Fibroblast of lung (primary cell): ENCODE data around the gene OR10H1.
"Not testable (repeated sequence)": the region's sequence is repeated elsewhere in the genome, so short reads cannot be mapped to it uniquely, and the experiment has no call there.

Source experiments
- EZH2 ChIP-seq: IDR thresholded peaks from 2 replicates; pipeline ENCODE4 v1.5.1; 2012; ENCODE audit warnings: low read length, control low read depth, mild to moderate bottlenecking; ENCODE audit errors: missing control alignments
- TF ChIP-seq, protein P1 (sequence below), 2 donors: IDR thresholded peaks in 1 of 2; conservative IDR thresholded peaks in 1 of 2; 1 replicate in 1 of 2; 2 replicates in 1 of 2; pipeline ENCODE4 v1.5.1; 2011 to 2012; ENCODE audit warnings: low read length in 2 of 2, control low read depth in 1 of 2, inconsistent platforms in 1 of 2, low read depth in 1 of 2, mild to moderate bottlenecking in 1 of 2

GRCh38 chr19:15794279-15794678 is 21.2 kb downstream of the OR10H1 start:
- TF ChIP-seq EZH2: not testable (repeated sequence)
- TF ChIP-seq, protein P1, sequence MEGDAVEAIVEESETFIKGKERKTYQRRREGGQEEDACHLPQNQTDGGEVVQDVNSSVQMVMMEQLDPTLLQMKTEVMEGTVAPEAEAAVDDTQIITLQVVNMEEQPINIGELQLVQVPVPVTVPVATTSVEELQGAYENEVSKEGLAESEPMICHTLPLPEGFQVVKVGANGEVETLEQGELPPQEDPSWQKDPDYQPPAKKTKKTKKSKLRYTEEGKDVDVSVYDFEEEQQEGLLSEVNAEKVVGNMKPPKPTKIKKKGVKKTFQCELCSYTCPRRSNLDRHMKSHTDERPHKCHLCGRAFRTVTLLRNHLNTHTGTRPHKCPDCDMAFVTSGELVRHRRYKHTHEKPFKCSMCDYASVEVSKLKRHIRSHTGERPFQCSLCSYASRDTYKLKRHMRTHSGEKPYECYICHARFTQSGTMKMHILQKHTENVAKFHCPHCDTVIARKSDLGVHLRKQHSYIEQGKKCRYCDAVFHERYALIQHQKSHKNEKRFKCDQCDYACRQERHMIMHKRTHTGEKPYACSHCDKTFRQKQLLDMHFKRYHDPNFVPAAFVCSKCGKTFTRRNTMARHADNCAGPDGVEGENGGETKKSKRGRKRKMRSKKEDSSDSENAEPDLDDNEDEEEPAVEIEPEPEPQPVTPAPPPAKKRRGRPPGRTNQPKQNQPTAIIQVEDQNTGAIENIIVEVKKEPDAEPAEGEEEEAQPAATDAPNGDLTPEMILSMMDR (conservative IDR thresholded peaks at IDR 0.05 in 1 of 2, IDR thresholded peaks at IDR 0.05 in 1 of 2; ENCODE audit: low read depth in 1 of 2, low read length in 2 of 2): not testable (repeated sequence)
